ENCODE results near the gene CAND2. TPM values are rescaled to one million over a fixed set of nuclear protein-coding genes. Genes with fewer than 3 reads are reported as not detected.
"Not testable (repeated sequence)": the region's sequence is repeated elsewhere in the genome, so short reads cannot be mapped to it uniquely, and the experiment has no call there.

The CAND2 gene
- total and polyA plus RNA-seq, 2 donors, result 10.7 to 10.8 TPM

DNA sequence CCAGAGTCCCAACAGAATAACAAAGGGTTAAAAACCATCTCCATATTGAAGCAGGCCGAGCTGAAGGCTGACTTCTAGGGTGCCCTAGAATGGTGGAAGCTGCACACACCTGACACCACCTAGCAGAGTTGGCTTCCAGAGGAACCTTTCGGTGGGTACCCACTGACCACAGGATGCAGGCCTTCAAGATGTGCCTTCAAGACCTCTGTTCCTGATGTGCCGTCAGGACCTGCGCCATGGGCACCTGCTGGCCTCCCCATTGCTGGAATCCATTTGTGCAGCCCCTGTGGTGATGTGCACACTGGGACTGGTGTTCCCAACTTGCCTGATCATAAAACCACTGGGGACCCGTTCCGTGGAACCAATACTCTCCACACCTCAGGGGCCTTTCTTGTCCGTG lies 80.6 kb downstream of the CAND2 start:
- 93% methylated on average over 7 of the region's 7 CpGs for whole genome bisulfite sequencing

DNA sequence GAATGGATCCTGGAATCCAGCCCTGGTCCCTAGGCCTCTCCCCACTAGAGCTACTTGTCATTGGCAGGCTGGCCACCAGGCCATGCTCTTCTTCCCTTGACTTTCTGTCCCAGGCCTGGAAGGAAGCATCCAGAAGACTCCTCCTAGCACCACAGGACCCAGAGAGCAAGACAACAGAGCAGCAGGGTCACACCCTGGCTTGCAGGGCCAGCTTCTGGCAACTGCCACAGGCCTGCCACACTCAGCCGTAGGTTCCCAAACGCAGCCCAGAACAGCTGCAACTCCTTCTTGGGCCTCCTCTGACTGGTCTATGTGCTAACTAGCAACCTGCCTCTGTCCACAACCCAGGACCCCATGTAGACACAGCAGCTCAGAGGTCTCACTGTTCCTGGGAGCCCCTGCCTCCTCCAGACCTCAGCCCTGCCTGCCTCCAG lies 81.7 kb downstream of the CAND2 start:
- Histone ChIP-seq H3K36me3 (ENCODE audit: insufficient read depth) (no peaks in the 10 kb centered on the region), H3K4me1 (ENCODE audit: insufficient read depth) (no peaks in the 10 kb centered on the region), H3K4me3 (ENCODE audit: low read depth, low read length) (no peak overlapping the region), H3K27ac (ENCODE audit: low read depth) (no peak overlapping the region)
- WGBS, result 91% methylated on average over 2 of the region's 2 CpGs
- no peak for DNase-seq (ENCODE audit: extremely low spot score)

More for the DNA sequence above, 80.6 kb downstream of the CAND2 start:
- Histone ChIP-seq H3K36me3 (ENCODE audit: insufficient read depth) (no peaks in the 10 kb centered on the region), H3K4me3 (ENCODE audit: low read depth, low read length) (no peak overlapping the region), H3K4me1 (ENCODE audit: insufficient read depth) (no peaks in the 10 kb centered on the region), H3K27ac (ENCODE audit: low read depth) (no peak overlapping the region)
- DNase-seq (ENCODE audit: extremely low spot score), result no peak

DNA sequence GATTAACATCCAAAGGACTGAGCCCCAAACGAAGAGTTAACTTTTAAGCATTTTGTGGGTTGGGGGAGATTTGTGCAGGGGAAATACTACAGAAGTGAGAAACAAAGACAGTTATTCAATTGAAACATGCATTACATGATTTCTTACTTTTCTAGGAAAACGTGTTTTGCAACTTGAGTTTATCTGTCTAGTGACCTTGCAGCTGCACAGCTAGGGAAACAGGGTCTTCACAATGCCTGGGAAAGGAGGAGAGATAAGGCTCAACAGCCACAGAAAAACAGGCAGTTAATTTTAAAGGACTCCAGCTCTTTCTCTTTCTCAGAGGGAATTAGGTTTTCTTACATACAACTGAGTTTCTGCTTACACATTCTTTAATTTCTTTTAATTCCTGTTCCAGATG lies 82.3 kb downstream of the CAND2 start:
- H3K27ac ChIP-seq (ENCODE audit: low read depth); H3K4me3 ChIP-seq (ENCODE audit: low read depth, low read length); H3K4me1 ChIP-seq (ENCODE audit: insufficient read depth); DNase-seq (ENCODE audit: extremely low spot score); H3K36me3 ChIP-seq (ENCODE audit: insufficient read depth): not testable (repeated sequence)
- WGBS, result 59% methylated on average over 2 of the region's 2 CpGs

DNA sequence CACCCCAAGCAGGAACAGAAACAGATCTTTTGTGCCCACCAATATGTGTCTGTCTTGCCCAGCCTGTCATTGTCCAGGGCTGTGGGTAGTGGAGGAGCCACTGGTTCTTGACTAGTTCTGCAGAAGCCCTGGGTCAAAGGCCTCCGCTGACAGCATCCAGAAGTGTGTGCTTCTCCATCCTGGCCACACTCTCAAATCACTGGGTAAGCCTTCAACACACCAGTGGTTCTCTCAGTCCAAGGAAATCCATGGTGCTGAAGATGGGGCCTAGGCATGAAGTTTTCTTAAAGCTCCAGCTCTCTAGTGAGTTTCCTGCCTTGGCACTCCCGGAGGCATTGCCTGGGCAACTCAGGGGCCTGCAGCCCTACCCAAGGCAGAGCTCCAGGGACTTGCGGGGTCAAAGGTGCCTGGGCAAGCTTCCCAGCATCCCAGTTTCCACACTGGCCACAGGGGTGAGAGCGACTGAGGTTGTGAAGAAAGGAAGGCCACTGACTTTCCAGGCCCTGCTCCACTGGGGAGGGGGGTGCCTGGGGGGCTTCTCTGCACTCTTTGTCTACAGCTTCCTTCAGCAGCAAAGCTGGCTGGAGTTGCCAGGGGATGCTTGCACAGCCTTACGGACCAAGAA lies 82.8 kb downstream of the CAND2 start:
- DNase-seq (ENCODE audit: extremely low spot score), result no peak
- no peak overlapping the region for H3K27ac ChIP-seq (ENCODE audit: low read depth)
- 90% methylated on average over 5 of the region's 5 CpGs for WGBS

DNA sequence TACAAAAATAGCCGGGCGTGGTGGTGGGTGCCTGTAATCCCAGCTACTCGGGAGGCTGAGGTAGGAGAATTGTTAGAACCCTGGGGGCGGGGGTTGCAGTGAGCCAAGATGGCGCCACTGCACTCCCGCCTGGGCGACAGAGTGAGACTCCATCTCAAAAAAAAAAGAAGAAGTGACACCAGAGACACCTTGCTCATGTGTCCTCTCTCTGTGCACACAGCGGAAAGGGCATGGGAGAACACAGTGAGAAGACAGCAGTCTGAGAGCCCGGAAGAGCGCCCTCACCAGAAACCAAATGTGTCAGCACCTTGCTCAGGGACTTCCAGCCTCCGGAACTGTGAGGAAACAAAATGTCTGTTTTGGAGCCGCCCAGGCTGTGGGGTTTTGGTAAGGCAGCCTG lies 85.4 kb downstream of the CAND2 start:
- not testable (repeated sequence) for DNase-seq (ENCODE audit: extremely low spot score); H3K4me3 ChIP-seq (ENCODE audit: low read depth, low read length); H3K36me3 ChIP-seq (ENCODE audit: insufficient read depth); H3K27ac ChIP-seq (ENCODE audit: low read depth); H3K4me1 ChIP-seq (ENCODE audit: insufficient read depth)
- WGBS, result 94% methylated on average over 12 of the region's 12 CpGs

More for the DNA sequence above, 82.8 kb downstream of the CAND2 start:
- Histone ChIP-seq H3K36me3 (ENCODE audit: insufficient read depth) (no peaks in the 10 kb centered on the region), H3K4me1 (ENCODE audit: insufficient read depth) (no peaks in the 10 kb centered on the region), H3K4me3 (ENCODE audit: low read depth, low read length) (no peak overlapping the region)

DNA sequence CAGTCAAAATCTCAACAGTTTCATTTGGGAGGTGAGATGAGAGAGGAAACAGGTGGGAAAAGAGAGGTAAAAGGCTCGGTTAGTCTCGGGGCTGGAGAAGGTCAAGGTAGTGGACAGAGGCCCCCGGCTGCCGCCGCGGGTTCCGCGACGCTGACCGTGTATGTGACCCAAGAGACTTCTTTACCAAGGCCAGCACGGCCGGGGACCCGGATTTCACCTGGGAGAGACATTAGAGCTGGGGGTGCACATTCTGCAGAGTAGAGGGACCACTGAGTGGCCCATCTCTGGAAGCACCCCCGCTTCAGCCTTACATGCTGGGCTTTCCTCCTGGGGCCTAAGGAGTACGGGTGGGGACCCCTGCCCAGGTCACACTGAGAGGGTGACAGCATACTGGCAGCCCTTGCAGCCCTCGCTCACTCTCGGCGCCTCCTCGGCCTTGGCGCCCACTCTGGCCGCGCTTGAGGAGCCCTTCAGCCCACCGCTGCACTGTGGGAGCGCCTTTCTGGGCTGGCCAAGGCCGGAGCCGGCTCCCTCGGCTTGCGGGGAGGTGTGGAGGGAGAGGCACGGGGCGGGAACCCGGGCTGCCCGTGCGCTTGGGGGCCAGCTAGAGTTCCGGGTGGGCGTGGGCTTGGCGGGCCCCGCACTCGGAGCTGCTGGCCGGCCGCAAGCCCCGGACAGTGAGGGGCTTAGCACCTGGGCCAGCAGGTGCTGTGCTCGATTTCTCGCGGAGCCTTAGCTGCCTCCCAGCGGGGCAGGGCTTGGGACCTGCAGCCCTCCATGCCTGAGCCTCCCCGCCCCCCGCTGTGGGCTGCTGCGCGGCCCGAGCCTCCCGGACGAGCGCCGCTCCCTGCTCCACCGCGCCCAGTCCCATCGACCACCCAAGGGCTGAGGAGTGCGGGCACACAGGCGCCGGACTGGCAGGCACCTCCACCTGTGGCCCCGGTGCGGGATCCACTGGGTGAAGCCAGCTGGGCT lies 86.1 kb downstream of the CAND2 start:
- Histone ChIP-seq H3K4me3 (ENCODE audit: low read depth, low read length) (no peak overlapping the region), H3K27ac (ENCODE audit: low read depth) (no peak overlapping the region), H3K36me3 (ENCODE audit: insufficient read depth) (no peaks in the 10 kb centered on the region), H3K4me1 (ENCODE audit: insufficient read depth) (no peaks in the 10 kb centered on the region)
- 96% methylated on average over 62 of the region's 62 CpGs for WGBS
- no peak for DNase-seq (ENCODE audit: extremely low spot score)

DNA sequence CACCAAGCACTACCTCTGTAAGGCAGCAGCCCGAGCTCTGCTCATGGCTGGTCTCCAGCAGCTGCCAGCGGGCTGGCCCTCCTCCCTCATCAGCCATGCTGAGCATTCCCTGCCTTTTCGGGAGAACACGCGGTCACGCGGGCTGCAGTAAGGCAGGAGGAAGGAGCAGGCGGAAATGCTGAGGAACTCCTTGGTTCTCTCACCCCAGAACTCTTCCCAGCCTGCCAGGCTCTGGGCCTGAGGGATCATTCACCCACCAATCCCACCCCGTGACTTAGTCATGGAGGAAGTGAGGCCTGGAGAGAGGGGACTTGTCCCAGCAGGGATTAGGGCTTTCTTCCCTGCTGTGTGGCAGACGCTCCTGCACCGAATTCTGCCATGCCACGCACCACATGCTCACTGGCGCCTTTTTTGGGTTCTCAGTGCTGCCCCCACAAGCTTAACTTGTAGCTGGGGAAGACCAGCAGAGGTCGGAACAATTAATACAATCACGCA lies 87.8 kb downstream of the CAND2 start:
- WGBS, result 67% methylated on average over 15 of the region's 15 CpGs
- no peak for DNase-seq (ENCODE audit: extremely low spot score)
- Histone ChIP-seq H3K27ac (ENCODE audit: low read depth) (no peak overlapping the region), H3K4me1 (ENCODE audit: insufficient read depth) (no peaks in the 10 kb centered on the region), H3K4me3 (ENCODE audit: low read depth, low read length) (no peak overlapping the region), H3K36me3 (ENCODE audit: insufficient read depth) (no peaks in the 10 kb centered on the region)

Small RNA genes lying within 50 kb of the gene (small RNA-seq; reads per million reads assigned to genes)
- gene AC034198.1, result not detected

Other genes with a start within 250 kb of the CAND2 start
- gene MKRN2, start 239.6 kb upstream of the CAND2 start, total RNA-seq, result 33.6 TPM
- gene MKRN2, start 239.6 kb upstream of the CAND2 start, polyA plus RNA-seq, result 27.8 TPM
- gene RAF1, start 132.6 kb upstream of the CAND2 start, total RNA-seq, result 107 TPM
- gene RAF1, start 132.6 kb upstream of the CAND2 start, polyA plus RNA-seq, result 69.5 TPM
- 2.3 TPM for gene TMEM40, start 37.4 kb upstream of the CAND2 start, total RNA-seq
- 7.0 TPM for gene TMEM40, start 37.4 kb upstream of the CAND2 start, polyA plus RNA-seq
- gene RPL32, start 44.9 kb downstream of the CAND2 start, total RNA-seq, result 2,355 TPM
- 2,449 TPM for gene RPL32, start 44.9 kb downstream of the CAND2 start, polyA plus RNA-seq

Measured in urinary bladder (tissue), 4 donors.